Adrenal gland (tissue), 12 donors: ENCODE data around the gene TNFRSF1B. TPM values are rescaled to one million over a fixed set of nuclear protein-coding genes. Genes with fewer than 3 reads are reported as not detected.

Source experiments
- DNase-seq, 7 donors: peaks; one replicate each; pipeline ENCODE4 v3.0.0-alpha.2; 2019 to 2020
- H3K27ac ChIP-seq, 5 donors: fragments of 200-600 bp; sonication (generic) in 4 of 5; 1 replicate in 3 of 5; 2 replicates in 2 of 5; pipeline versions ENCODE4 v1.5.1 to v1.8.0; 2016 to 2020; ENCODE audit warnings: mild to moderate bottlenecking in 1 of 5
- H3K27me3 ChIP-seq: fragments of 200-600 bp; 2 replicates; pipeline ENCODE4 v1.8.0; 2021
- H3K36me3 ChIP-seq, 2 donors: fragments of 200-600 bp; replicated peaks in 1 of 2; 1 replicate in 1 of 2; 2 replicates in 1 of 2; pipeline versions ENCODE4 v1.5.1 to v1.8.0; 2018 to 2022
- H3K4me1 ChIP-seq, 2 donors: fragments of 200-600 bp; replicated peaks in 1 of 2; 1 replicate in 1 of 2; 2 replicates in 1 of 2; pipeline versions ENCODE4 v1.5.1 to v1.8.0; 2018 to 2021
- H3K4me3 ChIP-seq, 4 donors: fragments of 200-600 bp; sonication (generic) in 3 of 4; one replicate each; pipeline ENCODE4 v1.5.1; 2016 to 2018
- H3K9me3 ChIP-seq, 3 donors: fragments of 200-600 bp; sonication (generic) in 1 of 3; replicated peaks in 1 of 3; 1 replicate in 2 of 3; 2 replicates in 1 of 3; pipeline versions ENCODE4 v1.5.1 to v1.8.0; 2016 to 2021
- CTCF ChIP-seq, 6 experiments: fragments of 450-650 bp in 4 of 6; fragments of 200-600 bp in 2 of 6; sonication (generic) in 1 of 6; IDR thresholded peaks; 1 replicate in 5 of 6; 2 replicates in 1 of 6; pipeline versions ENCODE4 v1.5.1 to v1.8.0; 2016 to 2021; ENCODE audit warnings: antibody characterized with exemption in 6 of 6, mild to moderate bottlenecking in 2 of 6, moderate library complexity in 1 of 6
- POLR2A ChIP-seq, 2 donors: fragments of 450-650 bp; IDR thresholded peaks; one replicate each; pipeline ENCODE4 v1.6.1; 2017; ENCODE audit warnings: antibody characterized with exemption in 2 of 2, mild to moderate bottlenecking in 2 of 2, moderate library complexity in 1 of 2
- WGBS, 4 donors: extraction: QIAGEN DNeasy Blood & Tissue Kit in 2 of 4; methylation state at CpG; one replicate each; pipeline versions ENCODE4 v1.1.5 to v1.1.7; 2013 to 2017; 5-methylcytosine and 5-hydroxymethylcytosine counted together
- intact Hi-C, 2 donors: fragments of 100-400 bp; cut with DNase I; formaldehyde crosslinking; loops; one replicate each; pipeline versions ENCODE4 v1.14.1 to v1.15.0; 2022 to 2023
- polyA plus RNA-seq, 3 donors: library from polyadenylated mRNA; stranded (reverse); fragments of 200-250 nt in 2 of 3; fragments of 350-450 nt in 1 of 3; fragmentation: Illumina TruSeq in 1 of 3; extraction: RNeasy Lipid Tissue Mini Kit (QIAGEN cat#74804) in 1 of 3; gene quantifications; one replicate each; pipeline ENCODE4 v1.2.3, GENCODE V29; 2013 to 2014
- total RNA-seq, 9 donors: library from RNA; depleted of rRNA in 4 of 9; stranded (reverse); fragments of >200 nt in 4 of 9; fragments of 120-200 nt in 1 of 9; fragmentation: NEBNext Ultra II Directional in 1 of 9; extraction: Animal tissue kit (Norgen Biotek cat#: 25700) in 1 of 9; gene quantifications; one replicate each; pipeline versions ENCODE4 v1.1.0 to v1.2.4, GENCODE V29; 2013 to 2023
- donor health status: healthy with polysubstance abuse.
- donor health status: Bipolar disorder and iron deficiency.
- donor health status: DM: yes; HTN: yes; CAD: no.
- donor health status: DM: no; HTN: no; CAD: no.
- donor health status: DM: no; HTN: no; CAD: no.
- donor health status: DM: yes; HTN: yes; CAD: no.

TNFRSF1B gene
- total and polyA plus RNA-seq, 12 donors = 4.0 to 58.3 (median 32.5) TPM

DNA sequence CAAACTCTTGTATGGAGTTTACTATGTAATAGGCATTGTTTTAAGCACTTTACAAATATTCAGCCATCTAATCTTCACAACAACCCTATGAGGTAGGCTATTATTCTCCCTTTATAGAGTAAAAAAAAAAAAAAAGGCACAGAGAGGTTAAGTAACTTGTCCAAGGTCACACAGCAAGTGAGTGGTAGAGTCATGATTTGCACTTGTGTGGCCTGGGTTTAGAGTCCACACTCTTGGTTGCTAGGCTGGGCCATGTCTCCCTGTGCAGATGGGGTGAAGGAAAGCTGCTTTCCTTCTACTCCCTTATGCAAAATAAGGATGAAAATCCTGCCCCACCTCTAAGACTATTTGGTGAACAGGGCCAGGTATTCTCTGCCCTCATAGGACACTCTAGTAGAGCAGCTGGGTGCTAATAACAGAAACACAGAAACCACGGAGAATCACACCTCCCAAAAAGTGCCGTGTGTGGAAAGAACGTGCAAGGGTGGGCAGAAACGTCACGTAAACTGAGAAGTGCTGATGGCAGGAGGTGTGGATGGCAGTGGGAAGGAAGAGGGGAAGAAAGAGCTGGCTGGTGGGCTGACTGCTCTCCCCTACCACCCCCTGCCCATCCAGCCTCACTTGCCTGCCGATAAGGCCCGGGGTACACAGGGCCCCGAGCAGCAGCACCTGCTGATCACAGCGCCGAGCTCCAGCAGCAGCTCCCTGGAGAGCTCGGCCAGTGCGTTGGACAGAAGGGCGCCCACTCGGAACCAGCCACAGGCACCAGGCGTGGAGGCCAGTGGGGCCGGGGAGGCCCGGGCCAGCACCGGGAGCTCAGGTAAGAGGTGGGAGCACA, 34.8 kb downstream of the TNFRSF1B start:
- Histone ChIP-seq H3K27ac (no peak overlapping the region), H3K4me1 (no peaks in the 10 kb centered on the region), H3K36me3 (peaks cover 0 to 22% of the 10 kb centered on the region in 2 donors), H3K27me3 (no peaks in the 10 kb centered on the region), H3K9me3 (no peaks in the 10 kb centered on the region), H3K4me3 (no peak overlapping the region)
- intact Hi-C loops = no loop called here
- 90 to 95% (median 93%) methylated on average over 12 to 18 of the region's 18 CpGs for WGBS, 4 donors
- TF ChIP-seq CTCF (IDR thresholded peaks at IDR 0.05) (no peak), POLR2A (IDR thresholded peaks at IDR 0.05) (no peak)
- no peak for DNase-seq

- no peaks in the 10 kb centered on the region for H3K9me3 ChIP-seq
- TF ChIP-seq POLR2A (IDR thresholded peaks at IDR 0.05) = no peak
- no peak overlapping the region for H3K27ac ChIP-seq
- H3K36me3 ChIP-seq = peaks cover 0 to 22% of the 10 kb centered on the region in 2 donors
- intact Hi-C loops = no loop called here
- 88 to 96% (median 90%) methylated on average over 6 of the region's 6 CpGs for WGBS, 4 donors
- no peaks in the 10 kb centered on the region for H3K4me1 ChIP-seq
- no peak for DNase-seq
- no peak overlapping the region for H3K4me3 ChIP-seq
- no peaks in the 10 kb centered on the region for H3K27me3 ChIP-seq
These were observed 35.4 kb downstream of the TNFRSF1B start for GRCh38 chr1:12202190-12202497.

DNA sequence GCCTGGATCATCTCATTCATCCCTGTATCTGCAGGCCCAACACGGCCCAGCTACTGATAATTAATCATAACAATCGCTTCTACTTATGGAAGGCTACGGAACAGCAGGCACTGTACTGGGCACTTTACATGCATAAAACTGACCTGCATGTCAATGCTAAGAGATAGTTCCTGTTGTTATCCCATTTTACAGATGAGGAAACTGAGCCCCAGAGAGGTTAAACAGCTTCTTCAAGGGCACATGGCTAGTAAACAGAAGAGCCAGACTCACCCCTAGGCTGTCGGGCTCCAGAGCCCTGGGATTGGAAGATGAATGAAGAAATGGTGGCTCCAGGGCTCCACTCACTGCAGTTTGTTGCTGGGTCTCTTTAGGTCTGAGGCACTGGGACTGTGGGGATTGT, 35.8 kb downstream of the TNFRSF1B start:
- DNase-seq = no peak
- H3K27ac ChIP-seq = no peak overlapping the region
- TF ChIP-seq POLR2A (IDR thresholded peaks at IDR 0.05) (no peak), CTCF (IDR thresholded peaks at IDR 0.05) (no peak)
- peaks cover 0 to 22% of the 10 kb centered on the region in 2 donors for H3K36me3 ChIP-seq
- 81 to 88% (median 85%) methylated on average over 4 of the region's 4 CpGs for WGBS, 4 donors
- H3K9me3 ChIP-seq = no peaks in the 10 kb centered on the region
- no peak overlapping the region for H3K4me3 ChIP-seq
- intact Hi-C loops = no loop called here
- no peaks in the 10 kb centered on the region for H3K27me3 ChIP-seq
- H3K4me1 ChIP-seq = no peaks in the 10 kb centered on the region

GRCh38 chr1:12203216-12204007, 36.6 kb downstream of the TNFRSF1B start:
- H3K4me1 ChIP-seq = no peaks in the 10 kb centered on the region
- H3K9me3 ChIP-seq = no peaks in the 10 kb centered on the region
- intact Hi-C loops = no loop called here
- H3K36me3 ChIP-seq = peaks cover 0 to 22% of the 10 kb centered on the region in 2 donors
- WGBS, 4 donors = 87 to 94% (median 92%) methylated on average over 14 to 20 of the region's 20 CpGs
- TF ChIP-seq CTCF (IDR thresholded peaks at IDR 0.05) (no peak), POLR2A (IDR thresholded peaks at IDR 0.05) (no peak)
- H3K4me3 ChIP-seq = no peak overlapping the region
- H3K27me3 ChIP-seq = no peaks in the 10 kb centered on the region
- no peak for DNase-seq
- no peak overlapping the region for H3K27ac ChIP-seq
